Measurements from ENCODE around the gene TCF7L1.

- TF ChIP-seq POLR2AphosphoS5 (IDR thresholded peaks at IDR 0.05; ENCODE audit: low read depth) (no peak), CTCF (IDR thresholded peaks at IDR 0.05; ENCODE audit: insufficient read depth, low read length) (no peak)
Observed at GRCh38 chr2:85132397-85132796, 795 bp upstream of the TCF7L1 start.

Measured in HL-60 (cell line).